Measurements from ENCODE around the gene MACROH2A2. TPM values are rescaled to one million over a fixed set of nuclear protein-coding genes. Genes with fewer than 3 reads are reported as not detected.

Gene MACROH2A2
- total RNA-seq, 1 donor from 2014 or later: 143 TPM

DNA sequence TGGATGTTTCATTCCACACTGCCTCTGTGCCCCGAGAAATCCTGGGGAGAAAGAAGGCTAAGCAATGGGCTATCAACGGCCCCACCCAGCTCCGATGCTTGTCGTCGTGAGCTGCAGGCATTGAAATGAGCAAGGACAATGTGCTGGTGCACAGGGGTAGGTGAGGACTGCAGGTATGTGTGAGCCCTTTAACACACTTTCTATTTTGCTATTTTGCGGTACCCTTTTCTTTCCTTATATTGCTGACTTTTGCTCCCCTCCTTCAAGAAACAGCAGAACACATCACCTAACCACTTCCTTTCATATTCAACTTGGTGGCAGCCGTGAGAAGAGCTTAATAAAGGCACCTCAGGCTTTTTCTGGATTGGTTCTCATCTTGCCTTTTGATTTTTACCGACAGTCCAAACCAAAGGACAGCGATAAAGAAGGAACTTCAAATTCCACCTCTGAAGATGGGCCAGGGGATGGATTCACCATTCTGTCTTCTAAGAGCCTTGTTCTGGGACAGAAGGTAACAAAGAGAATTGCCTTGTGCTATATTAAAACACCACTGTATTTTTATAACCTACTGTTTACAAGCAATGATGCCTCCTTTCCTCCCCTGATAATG lies 40.8 kb downstream of the MACROH2A2 start:
- Mint-ChIP-seq H3K4me3 (ENCODE audit: low read depth) (no peak overlapping the region), H3K4me1 (ENCODE audit: low read depth) (peaks cover 20% of the 10 kb centered on the region), H3K27me3 (no peaks in the 10 kb centered on the region), H3K36me3 (ENCODE audit: insufficient read depth) (peaks cover 54% of the 10 kb centered on the region), H3K27ac (peak overlapping the region; percentile 8), H3K9me3 (ENCODE audit: low read depth) (no peaks in the 10 kb centered on the region)
- DNase-seq (ENCODE audit: low spot score, unreplicated experiment): no peak
- TF ChIP-seq, protein P1, sequence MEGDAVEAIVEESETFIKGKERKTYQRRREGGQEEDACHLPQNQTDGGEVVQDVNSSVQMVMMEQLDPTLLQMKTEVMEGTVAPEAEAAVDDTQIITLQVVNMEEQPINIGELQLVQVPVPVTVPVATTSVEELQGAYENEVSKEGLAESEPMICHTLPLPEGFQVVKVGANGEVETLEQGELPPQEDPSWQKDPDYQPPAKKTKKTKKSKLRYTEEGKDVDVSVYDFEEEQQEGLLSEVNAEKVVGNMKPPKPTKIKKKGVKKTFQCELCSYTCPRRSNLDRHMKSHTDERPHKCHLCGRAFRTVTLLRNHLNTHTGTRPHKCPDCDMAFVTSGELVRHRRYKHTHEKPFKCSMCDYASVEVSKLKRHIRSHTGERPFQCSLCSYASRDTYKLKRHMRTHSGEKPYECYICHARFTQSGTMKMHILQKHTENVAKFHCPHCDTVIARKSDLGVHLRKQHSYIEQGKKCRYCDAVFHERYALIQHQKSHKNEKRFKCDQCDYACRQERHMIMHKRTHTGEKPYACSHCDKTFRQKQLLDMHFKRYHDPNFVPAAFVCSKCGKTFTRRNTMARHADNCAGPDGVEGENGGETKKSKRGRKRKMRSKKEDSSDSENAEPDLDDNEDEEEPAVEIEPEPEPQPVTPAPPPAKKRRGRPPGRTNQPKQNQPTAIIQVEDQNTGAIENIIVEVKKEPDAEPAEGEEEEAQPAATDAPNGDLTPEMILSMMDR (IDR thresholded peaks at IDR 0.05; ENCODE audit: unreplicated experiment): no peak

DNA sequence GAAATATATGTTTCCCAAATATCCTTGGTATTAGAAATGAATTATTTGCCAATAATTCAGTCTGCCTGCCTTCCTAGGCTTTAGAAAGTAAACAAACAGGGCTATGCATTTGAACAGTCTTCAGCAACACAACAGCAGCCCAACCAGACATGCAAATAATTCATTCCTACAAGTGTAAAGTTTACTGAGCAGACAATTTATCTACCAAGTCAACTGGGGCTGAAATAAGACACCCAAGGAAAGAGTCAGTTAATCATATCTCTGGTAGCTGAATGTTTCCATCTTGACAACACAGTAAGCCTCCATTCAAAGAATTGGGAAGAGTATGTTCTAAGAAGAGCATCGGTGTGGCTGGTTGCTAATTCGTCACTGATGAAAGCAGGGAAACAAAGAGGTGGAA lies 41.6 kb downstream of the MACROH2A2 start:
- peaks cover 20% of the 10 kb centered on the region for H3K4me1 Mint-ChIP-seq (ENCODE audit: low read depth)
- no peak overlapping the region for H3K4me3 Mint-ChIP-seq (ENCODE audit: low read depth)
- TF ChIP-seq, protein P1 (IDR thresholded peaks at IDR 0.05; ENCODE audit: unreplicated experiment): no peak
- H3K27ac Mint-ChIP-seq: no peak overlapping the region
- no peak for DNase-seq (ENCODE audit: low spot score, unreplicated experiment)
- H3K36me3 Mint-ChIP-seq (ENCODE audit: insufficient read depth): peaks cover 56% of the 10 kb centered on the region
- no peaks in the 10 kb centered on the region for H3K27me3 Mint-ChIP-seq
- H3K9me3 Mint-ChIP-seq (ENCODE audit: low read depth): no peaks in the 10 kb centered on the region

DNA sequence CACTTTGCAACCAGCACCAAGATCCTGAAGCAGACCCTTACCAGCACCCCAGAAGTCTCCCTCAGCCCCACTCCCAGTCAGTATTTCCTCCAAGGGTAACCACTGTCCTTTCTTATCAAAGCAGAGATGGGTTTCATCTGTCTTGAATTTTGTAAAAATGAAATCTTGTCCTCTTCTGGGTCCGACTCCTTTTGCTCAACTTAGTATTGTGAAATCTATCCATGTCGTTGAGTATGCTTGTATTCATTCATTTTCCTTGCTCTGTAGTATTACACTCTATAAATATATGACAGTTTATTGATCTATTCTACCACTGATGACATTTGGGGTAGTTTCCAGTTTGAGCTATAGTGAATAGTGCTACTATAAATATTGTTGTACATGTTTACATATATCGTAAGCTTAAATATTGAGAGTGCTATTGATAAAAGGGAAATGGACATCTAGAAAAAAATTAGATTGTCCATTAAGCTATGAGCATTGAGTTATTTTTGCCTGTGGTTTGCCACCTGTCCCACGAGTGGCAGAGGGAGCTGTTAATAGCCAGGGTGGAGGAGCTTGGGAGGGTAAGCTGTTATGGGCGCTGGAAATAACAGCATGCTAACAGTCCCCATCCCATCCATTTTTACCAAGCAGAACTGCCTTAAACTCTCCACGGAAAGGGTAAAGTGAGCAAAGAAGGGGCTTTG lies 43.5 kb downstream of the MACROH2A2 start:
- Mint-ChIP-seq H3K27ac (no peak overlapping the region), H3K4me1 (ENCODE audit: low read depth) (peaks cover 9% of the 10 kb centered on the region), H3K27me3 (no peaks in the 10 kb centered on the region), H3K36me3 (ENCODE audit: insufficient read depth) (peaks cover 55% of the 10 kb centered on the region), H3K9me3 (ENCODE audit: low read depth) (no peaks in the 10 kb centered on the region), H3K4me3 (ENCODE audit: low read depth) (no peak overlapping the region)
- TF ChIP-seq, protein P1 (IDR thresholded peaks at IDR 0.05; ENCODE audit: unreplicated experiment): no peak
- DNase-seq (ENCODE audit: low spot score, unreplicated experiment): no peak

DNA sequence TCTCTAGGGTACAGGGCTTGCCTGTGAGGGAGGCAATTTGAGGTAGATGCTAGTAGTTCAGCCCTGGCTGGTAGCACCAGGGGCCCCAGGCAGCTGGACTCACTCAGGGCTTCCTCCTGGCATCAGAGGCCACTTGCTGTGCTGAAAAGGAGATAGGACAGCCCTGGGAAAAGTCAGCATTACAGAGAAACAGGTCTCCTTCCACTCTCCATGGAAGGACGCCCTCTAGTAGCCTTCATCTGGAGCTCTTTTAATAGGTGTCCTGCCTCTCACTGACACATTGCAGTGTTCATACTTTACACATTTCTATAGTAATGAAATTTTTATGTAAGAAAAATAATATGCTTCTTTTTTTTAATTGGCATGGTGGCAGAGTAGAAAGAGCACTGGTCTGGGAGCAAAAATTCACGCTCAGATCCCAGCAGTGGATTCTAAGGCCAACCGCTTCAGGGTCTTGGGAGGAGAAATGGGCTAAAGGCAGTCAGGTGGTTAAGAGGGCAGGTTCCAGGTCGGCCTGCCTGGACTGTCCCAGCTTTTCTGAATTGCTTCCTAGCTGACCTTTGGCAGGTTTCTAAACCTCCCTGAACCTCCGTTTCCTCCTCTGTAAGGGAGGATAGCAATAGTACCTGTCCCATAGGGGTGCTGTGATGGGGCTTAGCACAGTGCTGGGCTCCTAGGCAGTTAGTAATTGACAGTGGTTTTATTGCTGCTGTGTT lies 44.2 kb downstream of the MACROH2A2 start:
- Mint-ChIP-seq H3K9me3 (ENCODE audit: low read depth) (no peaks in the 10 kb centered on the region), H3K4me3 (ENCODE audit: low read depth) (no peak overlapping the region), H3K27ac (no peak overlapping the region), H3K36me3 (ENCODE audit: insufficient read depth) (peaks cover 58% of the 10 kb centered on the region), H3K4me1 (ENCODE audit: low read depth) (peaks cover 6% of the 10 kb centered on the region), H3K27me3 (no peaks in the 10 kb centered on the region)
- TF ChIP-seq, protein P1 (IDR thresholded peaks at IDR 0.05; ENCODE audit: unreplicated experiment): no peak
- no peak for DNase-seq (ENCODE audit: low spot score, unreplicated experiment)

DNA sequence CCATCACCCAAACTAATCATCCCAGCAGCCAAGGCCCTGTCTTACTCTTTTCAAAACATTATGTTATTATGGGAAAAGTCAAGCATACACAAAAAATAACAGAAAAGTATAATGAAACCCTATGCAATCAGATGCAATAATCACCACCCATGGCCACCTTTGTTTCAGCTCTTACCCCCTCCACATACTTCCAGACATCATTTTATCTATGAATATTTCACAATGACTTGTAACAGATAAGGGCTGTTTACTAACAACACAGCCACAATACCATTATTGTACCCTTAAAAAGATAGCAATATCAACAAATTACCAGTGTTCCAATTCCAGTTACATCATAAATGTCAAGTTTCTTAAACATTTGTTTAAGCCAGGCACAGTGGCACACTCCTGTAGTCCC lies 44.8 kb downstream of the MACROH2A2 start:
- DNase-seq (ENCODE audit: low spot score, unreplicated experiment): no peak
- Mint-ChIP-seq H3K27me3 (no peaks in the 10 kb centered on the region), H3K4me1 (ENCODE audit: low read depth) (peaks cover 6% of the 10 kb centered on the region), H3K9me3 (ENCODE audit: low read depth) (no peaks in the 10 kb centered on the region), H3K4me3 (ENCODE audit: low read depth) (no peak overlapping the region), H3K36me3 (ENCODE audit: insufficient read depth) (peaks cover 58% of the 10 kb centered on the region), H3K27ac (no peak overlapping the region)
- TF ChIP-seq, protein P1 (IDR thresholded peaks at IDR 0.05; ENCODE audit: unreplicated experiment): no peak
